GM12892 (cell line): Measurements from ENCODE around the gene GALNS.

ENCODE experiments used
- POLR2A ChIP-seq: IDR thresholded peaks from 2 replicates; pipeline ENCODE4 v1.6.1; 2011; ENCODE audit warnings: low read depth, low read length, control low read depth
- POLR2AphosphoS5 ChIP-seq: IDR thresholded peaks from 2 replicates; pipeline ENCODE4 v1.6.1; 2011; ENCODE audit warnings: low read depth, low read length, control low read depth
- TAF1 ChIP-seq: IDR thresholded peaks from 2 replicates; pipeline ENCODE4 v1.6.1; 2011; ENCODE audit warnings: low read depth, mild to moderate bottlenecking, control low read depth, low read length, borderline replicate concordance

- TF ChIP-seq POLR2AphosphoS5 (no peak), POLR2A (no peak), TAF1 (no peak)
Observed at GRCh38 chr16:88775825-88776224, 80.9 kb downstream of the GALNS start.
